Gastroesophageal sphincter (tissue), 3 donors: ENCODE results near the gene WDR27.

Source experiments
- EP300 ChIP-seq: sonication (generic); formaldehyde crosslinking; IDR thresholded peaks from one replicate; pipeline ENCODE4 v1.6.1; 2017; ENCODE audit warnings: antibody characterized with exemption, mild to moderate bottlenecking
- POLR2A ChIP-seq, 2 donors: fragments of 450-650 bp; IDR thresholded peaks; one replicate each; pipeline ENCODE4 v1.6.1; 2017; ENCODE audit warnings: antibody characterized with exemption in 2 of 2, mild to moderate bottlenecking in 2 of 2, moderate library complexity in 1 of 2
- POLR2AphosphoS5 ChIP-seq: sonication (generic); formaldehyde crosslinking; IDR thresholded peaks from one replicate; pipeline ENCODE4 v1.6.1; 2017; ENCODE audit warnings: antibody characterized with exemption
- TF ChIP-seq, protein P1 (sequence below), 4 experiments: fragments of 200-600 bp in 2 of 4; fragments of 450-650 bp in 2 of 4; sonication (generic) in 1 of 4; IDR thresholded peaks; one replicate each; pipeline ENCODE4 v1.5.1; 2017 to 2019; ENCODE audit warnings: antibody characterized with exemption in 4 of 4, mild to moderate bottlenecking in 2 of 4, moderate library complexity in 2 of 4

DNA sequence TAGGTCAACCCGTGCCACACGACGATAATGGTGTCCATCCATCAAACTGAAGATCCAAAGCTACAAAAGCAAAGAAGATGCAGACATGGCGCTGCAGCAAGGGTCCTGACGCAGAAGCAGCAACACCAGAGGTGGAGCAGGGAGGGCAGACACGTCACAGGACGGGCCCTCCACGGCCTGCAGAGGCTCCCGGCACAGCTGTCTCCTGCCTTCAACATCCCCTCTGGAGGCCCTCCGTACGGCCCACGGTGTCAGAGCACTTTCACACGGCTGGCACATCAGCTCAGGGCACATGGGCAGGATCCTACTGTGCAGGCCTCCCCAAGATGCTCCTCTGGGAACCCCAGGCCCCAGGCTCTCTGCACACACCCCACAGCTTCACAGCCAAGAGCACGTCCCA is 37.6 kb downstream of the WDR27 start:
- TF ChIP-seq, protein P1, sequence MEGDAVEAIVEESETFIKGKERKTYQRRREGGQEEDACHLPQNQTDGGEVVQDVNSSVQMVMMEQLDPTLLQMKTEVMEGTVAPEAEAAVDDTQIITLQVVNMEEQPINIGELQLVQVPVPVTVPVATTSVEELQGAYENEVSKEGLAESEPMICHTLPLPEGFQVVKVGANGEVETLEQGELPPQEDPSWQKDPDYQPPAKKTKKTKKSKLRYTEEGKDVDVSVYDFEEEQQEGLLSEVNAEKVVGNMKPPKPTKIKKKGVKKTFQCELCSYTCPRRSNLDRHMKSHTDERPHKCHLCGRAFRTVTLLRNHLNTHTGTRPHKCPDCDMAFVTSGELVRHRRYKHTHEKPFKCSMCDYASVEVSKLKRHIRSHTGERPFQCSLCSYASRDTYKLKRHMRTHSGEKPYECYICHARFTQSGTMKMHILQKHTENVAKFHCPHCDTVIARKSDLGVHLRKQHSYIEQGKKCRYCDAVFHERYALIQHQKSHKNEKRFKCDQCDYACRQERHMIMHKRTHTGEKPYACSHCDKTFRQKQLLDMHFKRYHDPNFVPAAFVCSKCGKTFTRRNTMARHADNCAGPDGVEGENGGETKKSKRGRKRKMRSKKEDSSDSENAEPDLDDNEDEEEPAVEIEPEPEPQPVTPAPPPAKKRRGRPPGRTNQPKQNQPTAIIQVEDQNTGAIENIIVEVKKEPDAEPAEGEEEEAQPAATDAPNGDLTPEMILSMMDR (IDR thresholded peaks at IDR 0.05): no peak
- TF ChIP-seq POLR2A (IDR thresholded peaks at IDR 0.05) (no peak), POLR2AphosphoS5 (no peak), EP300 (no peak)
